Fibroblast of lung (primary cell): ENCODE results near the gene CDH26. TPM values are rescaled to one million over a fixed set of nuclear protein-coding genes. Genes with fewer than 3 reads are reported as not detected.

Source experiments
- DNase-seq, 2 donors: peaks; one replicate each; pipeline versions ENCODE4 v3.0.0 to v3.0.0-alpha.2; 2010; ENCODE audit warnings: low read depth in 2 of 2
- H2AFZ ChIP-seq: 2 replicates; pipeline ENCODE4 v1.5.1; 2012; ENCODE audit warnings: low read length, control low read depth, inconsistent platforms
- H3K27ac ChIP-seq: 2 replicates; pipeline ENCODE4 v1.5.1; 2011; ENCODE audit warnings: low read length, control low read depth; ENCODE audit not compliant: insufficient read depth
- H3K27me3 ChIP-seq: 2 replicates; pipeline ENCODE4 v1.5.1; 2011; ENCODE audit warnings: mild to moderate bottlenecking, low read length; ENCODE audit not compliant: control insufficient read depth, insufficient read depth
- H3K36me3 ChIP-seq: 2 replicates; pipeline ENCODE4 v1.5.1; 2011; ENCODE audit warnings: low read length; ENCODE audit not compliant: control insufficient read depth, insufficient read depth
- H3K4me1 ChIP-seq: 2 replicates; pipeline ENCODE4 v1.5.1; 2011; ENCODE audit warnings: low read length; ENCODE audit not compliant: control insufficient read depth, insufficient read depth; ENCODE audit errors: extremely low read depth
- H3K4me2 ChIP-seq: 2 replicates; pipeline ENCODE4 v1.5.1; 2011; ENCODE audit warnings: low read length, control low read depth; ENCODE audit not compliant: insufficient read depth; ENCODE audit errors: extremely low read depth
- H3K4me3 ChIP-seq, 4 experiments: fragments of 200-600 bp in 1 of 4; sonication (generic) in 1 of 4; replicated peaks in 1 of 4; 2 replicates each; pipeline ENCODE4 v1.5.1; 2011 to 2016; ENCODE audit warnings: low read length in 4 of 4, low read depth in 3 of 4, mild to moderate bottlenecking in 3 of 4, control low read depth in 2 of 4, inconsistent platforms in 1 of 4, mixed read lengths in 1 of 4; ENCODE audit not compliant: insufficient read depth in 1 of 4; ENCODE audit errors: control extremely low read depth in 1 of 4
- H3K79me2 ChIP-seq: 2 replicates; pipeline ENCODE4 v1.5.1; 2012; ENCODE audit warnings: mild to moderate bottlenecking, low read length, inconsistent platforms; ENCODE audit not compliant: control insufficient read depth, insufficient read depth
- H3K9ac ChIP-seq: 2 replicates; pipeline ENCODE4 v1.5.1; 2011; ENCODE audit warnings: mild to moderate bottlenecking, low read length, control low read depth; ENCODE audit not compliant: insufficient read depth
- H3K9me3 ChIP-seq: 2 replicates; pipeline ENCODE4 v1.5.1; 2012; ENCODE audit warnings: low read depth, low read length; ENCODE audit not compliant: control insufficient read depth, insufficient read depth
- H4K20me1 ChIP-seq: 2 replicates; pipeline ENCODE4 v1.5.1; 2011; ENCODE audit warnings: low read length; ENCODE audit not compliant: control insufficient read depth, insufficient read depth; ENCODE audit errors: extremely low read depth
- CTCF ChIP-seq, 2 donors: IDR thresholded peaks in 1 of 2; conservative IDR thresholded peaks in 1 of 2; 1 replicate in 1 of 2; 2 replicates in 1 of 2; pipeline ENCODE4 v1.5.1; 2011 to 2012; ENCODE audit warnings: low read length in 2 of 2, control low read depth in 1 of 2, inconsistent platforms in 1 of 2, low read depth in 1 of 2, mild to moderate bottlenecking in 1 of 2
- EZH2 ChIP-seq: IDR thresholded peaks from 2 replicates; pipeline ENCODE4 v1.5.1; 2012; ENCODE audit warnings: low read length, control low read depth, mild to moderate bottlenecking; ENCODE audit errors: missing control alignments
- polyA plus RNA-seq, 2 donors: library from polyadenylated mRNA; depleted of rRNA in 1 of 2; stranded (reverse) in 1 of 2; unstranded in 1 of 2; fragments of >200 nt; gene quantifications; 2 replicates each; pipeline ENCODE4 v1.2.1, GENCODE V29; 2011 to 2012; ENCODE audit warnings: missing spikeins in 1 of 2
- total RNA-seq: library from RNA; depleted of rRNA; stranded (reverse); fragments of >200 nt; gene quantifications from 2 replicates; pipeline ENCODE4 v1.2.1, GENCODE V29; 2014

Gene CDH26
- total and polyA plus RNA-seq, 2 donors (not counting 1 experiment from before 2014, with no cell fraction given), result 0.12 to 0.50 TPM

- Histone ChIP-seq H3K4me2 (no peak overlapping the region), H3K27me3 (no peaks in the 10 kb centered on the region), H3K4me1 (no peaks in the 10 kb centered on the region), H2AFZ (no peak overlapping the region), H3K27ac (no peak overlapping the region), H3K4me3 (no peak overlapping the region), H3K79me2 (no peaks in the 10 kb centered on the region), H4K20me1 (no peaks in the 10 kb centered on the region), H3K36me3 (no peaks in the 10 kb centered on the region), H3K9me3 (no peaks in the 10 kb centered on the region), H3K9ac (no peak overlapping the region)
- TF ChIP-seq CTCF (conservative IDR thresholded peaks at IDR 0.05 in 1 of 2, IDR thresholded peaks at IDR 0.05 in 1 of 2; ENCODE audit: low read depth in 1 of 2, low read length in 2 of 2) (no peak), EZH2 (no peak)
- DNase-seq, result no peak
Observed at GRCh38 chr20:60022849-60023248, 64.6 kb downstream of the CDH26 start.

- Histone ChIP-seq H3K9ac (no peak overlapping the region), H3K27me3 (no peaks in the 10 kb centered on the region), H3K79me2 (no peaks in the 10 kb centered on the region), H4K20me1 (no peaks in the 10 kb centered on the region), H3K4me2 (no peak overlapping the region), H3K36me3 (no peaks in the 10 kb centered on the region), H3K4me3 (no peak overlapping the region), H3K4me1 (no peaks in the 10 kb centered on the region), H2AFZ (no peak overlapping the region), H3K9me3 (no peaks in the 10 kb centered on the region), H3K27ac (no peak overlapping the region)
- no peak for DNase-seq
- TF ChIP-seq CTCF (conservative IDR thresholded peaks at IDR 0.05 in 1 of 2, IDR thresholded peaks at IDR 0.05 in 1 of 2; ENCODE audit: low read depth in 1 of 2, low read length in 2 of 2), result no peak
- TF ChIP-seq EZH2, result no peak
Observed at GRCh38 chr20:60024245-60024644, 66.0 kb downstream of the CDH26 start.

- Histone ChIP-seq H3K9ac (no peak overlapping the region), H3K27me3 (no peaks in the 10 kb centered on the region), H3K79me2 (no peaks in the 10 kb centered on the region), H2AFZ (no peak overlapping the region), H3K4me1 (no peaks in the 10 kb centered on the region), H3K36me3 (no peaks in the 10 kb centered on the region), H4K20me1 (no peaks in the 10 kb centered on the region), H3K4me3 (no peak overlapping the region), H3K27ac (no peak overlapping the region), H3K9me3 (no peaks in the 10 kb centered on the region), H3K4me2 (no peak overlapping the region)
- no peak for DNase-seq
- TF ChIP-seq CTCF (conservative IDR thresholded peaks at IDR 0.05 in 1 of 2, IDR thresholded peaks at IDR 0.05 in 1 of 2; ENCODE audit: low read depth in 1 of 2, low read length in 2 of 2) (no peak), EZH2 (no peak)
Observed at GRCh38 chr20:60024801-60025200, 66.6 kb downstream of the CDH26 start.
